Skeletal muscle tissue (tissue), 4 donors: ENCODE data around the gene OR9K2. TPM values are rescaled to one million over a fixed set of nuclear protein-coding genes. Genes with fewer than 3 reads are reported as not detected.

Experiments used
- H3K27ac ChIP-seq: one replicate; pipeline ENCODE4 v1.7.0; 2013; ENCODE audit warnings: mild to moderate bottlenecking, low read depth, low read length, inconsistent platforms
- H3K27me3 ChIP-seq, 3 donors: one replicate each; pipeline ENCODE4 v1.7.0; 2013; ENCODE audit warnings: low read length in 3 of 3; ENCODE audit not compliant: control insufficient read depth in 3 of 3, insufficient read depth in 3 of 3
- H3K36me3 ChIP-seq, 3 donors: one replicate each; pipeline ENCODE4 v1.7.0; 2013; ENCODE audit warnings: low read length in 3 of 3; ENCODE audit not compliant: control insufficient read depth in 3 of 3, insufficient read depth in 3 of 3
- H3K4me1 ChIP-seq, 3 donors: one replicate each; pipeline ENCODE4 v1.7.0; 2013; ENCODE audit warnings: low read length in 3 of 3, mild to moderate bottlenecking in 3 of 3; ENCODE audit not compliant: control insufficient read depth in 3 of 3, insufficient read depth in 3 of 3
- H3K4me3 ChIP-seq, 3 donors: one replicate each; pipeline ENCODE4 v1.7.0; 2013; ENCODE audit warnings: low read length in 3 of 3
- H3K9ac ChIP-seq, 3 donors: one replicate each; pipeline ENCODE4 v1.7.0; 2013; ENCODE audit warnings: low read length in 3 of 3, mild to moderate bottlenecking in 3 of 3, moderate library complexity in 2 of 3, low read depth in 1 of 3
- H3K9me3 ChIP-seq, 3 donors: one replicate each; pipeline ENCODE4 v1.7.0; 2013; ENCODE audit warnings: low read length in 3 of 3; ENCODE audit not compliant: control insufficient read depth in 3 of 3
- total RNA-seq: library from RNA; depleted of rRNA; stranded (reverse); fragments of >200 nt; gene quantifications from one replicate; pipeline ENCODE4 v1.2.3, GENCODE V29; 2014
- donor health status: Osteomylitis.

OR9K2 gene
- total RNA-seq, 1 donor from 2014 or later = not detected

DNA sequence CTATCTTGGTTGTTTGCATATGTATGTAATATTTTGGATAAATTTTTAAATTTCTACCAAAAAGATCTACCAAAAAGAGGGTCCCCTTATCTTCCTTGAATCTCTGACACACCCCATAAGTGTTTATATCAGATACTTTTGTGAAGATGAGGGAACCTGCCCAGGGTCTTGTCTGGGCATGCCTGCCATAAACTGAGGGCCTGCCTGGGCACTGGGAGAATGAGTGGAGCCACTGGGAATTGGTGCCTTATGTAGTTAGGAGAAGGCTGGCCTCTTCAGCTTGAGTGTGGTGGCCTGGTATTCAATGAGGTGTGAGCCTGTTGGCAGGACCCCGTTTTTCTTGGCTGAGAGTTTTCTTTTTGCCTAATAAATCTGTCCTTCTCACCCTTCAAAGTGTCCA, 46.5 kb downstream of the OR9K2 start:
- Histone ChIP-seq H3K27ac (no peak overlapping the region), H3K36me3 (no peaks in the 10 kb centered on the region), H3K4me1 (no peaks in the 10 kb centered on the region), H3K4me3 (no peak overlapping the region), H3K27me3 (no peaks in the 10 kb centered on the region), H3K9ac (no peak overlapping the region), H3K9me3 (no peaks in the 10 kb centered on the region)

DNA sequence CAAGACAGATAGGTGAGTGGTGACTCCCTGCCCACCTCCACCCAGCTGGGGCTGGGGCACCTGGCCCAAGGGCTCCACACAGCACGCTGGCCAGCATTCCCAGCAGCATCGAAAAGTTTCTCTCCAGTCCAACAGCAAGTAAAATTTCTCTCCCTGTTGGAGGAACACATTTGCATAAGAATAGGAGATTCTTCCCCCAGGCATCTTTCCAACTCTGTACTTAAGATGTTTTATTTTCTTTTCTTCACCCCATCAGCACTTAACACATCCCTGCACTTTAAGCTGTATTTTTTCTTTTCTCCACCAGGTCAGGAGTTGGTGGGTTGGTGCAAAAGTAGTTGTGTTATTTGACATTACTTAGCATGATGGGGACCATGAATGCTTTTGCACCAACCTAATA, 47.2 kb downstream of the OR9K2 start:
- no peaks in the 10 kb centered on the region for H3K9me3 ChIP-seq
- H3K27ac ChIP-seq = no peak overlapping the region
- no peaks in the 10 kb centered on the region for H3K4me1 ChIP-seq

More for the DNA sequence above, 47.2 kb downstream of the OR9K2 start:
- Histone ChIP-seq H3K36me3 (no peaks in the 10 kb centered on the region), H3K27me3 (peaks cover 0 to under 1% (median 0%) of the 10 kb centered on the region in 3 donors), H3K9ac (no peak overlapping the region), H3K4me3 (no peak overlapping the region)

Other genes with a start within 250 kb of the OR9K2 start
- gene TESPA1, start 141.6 kb upstream of the OR9K2 start, total RNA-seq = 0.52 TPM
- gene NEUROD4, start 106.4 kb upstream of the OR9K2 start, total RNA-seq = not detected
- gene OR10A7, start 94.6 kb downstream of the OR9K2 start, total RNA-seq = not detected
- not detected for gene OR6C74, start 118.2 kb downstream of the OR9K2 start, total RNA-seq
- not detected for gene OR6C6, start 170.2 kb downstream of the OR9K2 start, total RNA-seq
- not detected for gene OR6C1, start 187.9 kb downstream of the OR9K2 start, total RNA-seq
- not detected for gene OR6C3, start 204.3 kb downstream of the OR9K2 start, total RNA-seq
- gene OR6C75, start 236.6 kb downstream of the OR9K2 start, total RNA-seq = not detected